GM21825 (cell line): ENCODE measurements around the gene LAMB4.
A peak's percentile ranks its signal among the peaks of the same experiment; 100 is the strongest.

Experiments used
- ATAC-seq: cut with Tn5 transposase; IDR thresholded peaks from one replicate; pipeline ENCODE4 v1.9.1; 2021; ENCODE audit warnings: mild to moderate bottlenecking, moderate library complexity; ENCODE audit not compliant: unreplicated experiment

Gene LAMB4

DNA sequence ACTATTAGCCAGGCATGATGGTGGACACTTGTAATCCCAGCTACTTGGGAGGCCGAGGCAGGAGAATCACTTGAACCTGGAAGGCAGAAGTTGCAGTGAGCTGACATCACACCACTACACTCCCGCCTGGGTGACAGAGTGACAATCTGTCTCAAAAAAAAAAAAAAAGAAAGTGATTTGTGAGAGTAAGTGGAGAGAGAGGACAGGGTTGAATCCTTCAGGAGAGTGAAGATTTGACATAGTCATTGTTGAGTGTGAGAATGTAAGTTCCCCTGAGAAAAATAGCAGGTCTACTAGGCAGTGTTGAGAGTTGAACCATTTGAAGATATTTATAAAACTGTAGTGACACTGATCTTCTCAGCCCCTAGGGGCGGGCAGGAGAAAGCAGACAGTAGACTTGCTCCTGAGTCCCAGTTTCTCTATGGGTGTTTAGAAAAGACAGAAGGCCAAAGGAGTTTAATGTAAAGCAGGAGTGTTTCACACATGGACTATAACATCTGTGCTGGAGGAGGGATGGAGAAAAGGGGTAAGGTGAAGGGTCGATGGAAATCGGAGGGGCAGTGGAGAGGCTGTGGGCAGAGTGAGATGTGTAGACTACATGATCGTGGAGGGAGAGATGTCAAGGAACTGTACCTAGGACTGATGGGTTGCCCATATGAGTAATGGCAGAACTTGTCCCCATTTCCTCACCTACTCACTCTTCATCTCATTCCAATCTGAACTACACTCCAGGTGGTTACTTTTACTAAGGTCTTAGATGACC lies 13.7 kb upstream of the LAMB4 start:
- ATAC-seq, result no peak

DNA sequence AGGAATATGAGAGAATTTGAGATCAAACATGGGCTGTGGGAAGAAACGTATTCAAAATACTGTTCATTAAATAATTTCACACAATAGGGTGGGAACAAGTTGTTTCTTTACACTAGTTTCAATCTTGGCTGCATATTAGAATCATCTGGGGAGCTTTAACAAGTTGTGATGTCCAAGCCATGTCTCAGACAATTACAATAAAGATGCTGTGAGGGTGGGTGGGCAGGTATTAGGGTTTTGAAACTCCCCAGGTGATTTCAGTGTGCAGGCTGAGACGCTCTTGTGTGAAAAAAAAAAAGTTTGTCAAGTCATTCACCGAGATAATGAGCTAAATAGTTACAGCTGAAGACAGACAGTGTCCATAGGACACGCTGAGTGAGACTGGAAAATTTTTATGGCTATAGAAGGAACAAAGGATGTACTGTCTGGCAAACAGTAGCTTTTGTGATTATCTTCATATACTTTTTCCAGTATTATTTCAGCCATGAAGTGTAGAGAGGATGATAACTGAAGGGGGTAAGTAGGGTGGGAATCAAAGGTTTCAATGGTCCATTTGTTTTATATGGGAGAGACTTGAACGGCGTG lies 12.6 kb upstream of the LAMB4 start:
- no peak for ATAC-seq

DNA sequence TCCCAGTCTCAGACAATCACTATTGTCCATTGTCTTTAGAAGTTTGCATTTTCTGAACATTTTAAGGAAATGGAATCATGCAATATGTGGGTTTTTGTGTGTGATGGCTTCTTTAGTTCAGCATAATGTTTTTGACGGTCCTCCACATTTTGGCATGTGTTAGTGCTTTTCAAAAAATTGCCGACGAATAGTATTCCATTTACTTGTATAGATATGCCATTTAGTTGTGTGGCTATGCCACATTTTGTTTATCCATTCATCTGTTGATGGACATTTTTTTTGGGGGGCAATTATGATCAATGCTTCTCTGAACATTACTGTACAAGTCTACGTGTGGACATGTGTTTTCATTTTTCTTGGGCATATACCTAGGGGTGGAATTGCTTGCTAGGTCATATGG lies 12.0 kb upstream of the LAMB4 start:
- no peak for ATAC-seq

DNA sequence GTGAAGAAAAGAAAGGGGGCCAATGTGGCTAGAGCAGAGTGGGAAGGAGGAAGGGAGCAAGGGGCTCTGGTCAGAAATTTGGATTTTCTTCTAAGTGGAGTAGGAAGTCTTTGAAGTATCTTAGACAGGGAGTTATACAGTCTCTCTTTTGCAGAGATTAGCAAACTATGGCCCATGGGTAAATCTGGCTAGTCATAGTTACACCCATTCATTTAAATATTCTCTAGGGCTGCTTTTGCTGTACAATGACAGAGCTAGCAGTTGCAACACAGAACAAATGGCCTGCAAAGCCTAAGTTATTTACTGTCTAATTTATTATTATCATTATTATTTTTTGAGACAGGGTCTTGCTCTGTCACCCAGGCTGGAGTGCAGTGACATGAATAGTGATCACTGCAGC lies 10.5 kb upstream of the LAMB4 start:
- ATAC-seq, result no peak

DNA sequence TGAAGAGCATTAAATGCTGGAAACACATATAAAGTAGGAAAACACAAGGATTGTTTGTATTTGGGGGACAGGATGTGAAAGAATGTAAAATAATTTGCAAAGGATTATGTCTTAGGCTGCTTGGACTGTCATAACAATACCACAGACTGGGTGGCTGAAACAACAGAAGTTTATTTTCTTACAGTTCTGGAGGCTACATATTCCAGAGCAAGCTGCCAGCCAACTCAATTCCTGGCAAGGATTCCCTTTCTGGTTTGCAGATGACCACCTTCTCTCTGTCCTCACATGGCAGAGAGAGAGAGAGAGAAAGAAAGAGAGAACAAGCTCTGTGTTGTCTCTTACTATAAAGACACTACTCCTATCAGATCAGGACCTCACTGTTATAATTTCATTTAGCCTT lies 8.8 kb upstream of the LAMB4 start:
- no peak for ATAC-seq

DNA sequence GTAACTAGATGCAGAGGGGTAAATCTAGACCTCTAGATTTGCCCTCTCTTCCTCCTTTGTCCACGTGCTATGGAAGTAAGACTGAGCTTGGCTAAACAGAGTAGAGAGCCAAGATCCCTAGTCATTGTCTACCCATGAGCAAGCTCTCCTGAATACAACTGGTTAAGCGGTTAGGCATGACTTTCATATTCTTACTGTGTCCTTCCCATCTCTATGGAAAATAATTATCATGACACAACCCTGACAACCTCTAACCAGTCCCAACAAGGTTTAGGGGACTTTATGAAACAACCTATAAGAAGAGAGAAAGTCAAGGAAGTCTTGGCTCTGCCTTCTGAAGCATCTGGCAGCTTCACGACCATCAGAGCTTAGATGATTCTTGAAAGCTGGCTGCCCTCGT lies 7.8 kb upstream of the LAMB4 start:
- no peak for ATAC-seq

DNA sequence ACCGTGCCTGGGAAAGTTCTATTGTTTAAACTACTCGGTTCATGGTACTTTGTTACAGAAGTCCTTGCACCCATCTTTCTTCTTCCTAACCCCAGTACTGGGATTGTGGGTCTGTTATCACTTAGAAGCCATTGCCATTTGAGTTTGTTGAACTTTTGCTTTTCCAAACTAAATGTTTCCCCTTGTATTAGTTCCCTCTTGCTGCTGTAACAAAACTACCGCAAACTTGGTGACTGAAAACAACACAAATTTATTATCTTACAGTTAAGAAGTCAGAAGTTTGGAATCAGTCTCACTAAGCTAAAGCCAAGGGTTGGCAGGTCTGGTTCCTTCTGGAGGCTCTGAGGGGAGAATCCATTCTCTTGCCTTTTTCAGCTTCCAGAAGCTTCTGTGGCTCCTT lies 6.9 kb upstream of the LAMB4 start:
- ATAC-seq, result no peak

DNA sequence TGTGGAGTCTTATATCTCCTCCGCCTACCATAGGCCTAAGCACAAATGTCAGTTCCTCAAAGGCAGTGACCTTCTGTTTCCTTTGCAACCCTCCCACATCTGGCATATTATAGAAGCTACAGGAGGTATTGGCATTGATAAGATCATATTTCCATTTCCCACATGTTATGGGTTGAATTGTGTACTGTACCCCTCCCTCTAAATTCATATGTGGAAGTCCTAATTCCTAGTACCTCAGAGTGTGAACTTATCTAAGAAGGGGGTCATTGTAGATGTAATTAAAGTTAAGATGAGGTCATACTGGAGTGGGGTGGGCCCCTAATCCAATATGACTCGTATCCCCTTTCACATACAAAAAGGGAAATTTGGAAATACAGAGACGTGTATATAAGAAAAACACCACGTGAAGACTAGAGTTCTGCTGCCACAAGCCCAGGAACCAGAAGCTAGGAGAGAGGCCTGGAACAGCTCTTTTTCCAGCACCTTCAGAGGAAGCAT lies 6.1 kb upstream of the LAMB4 start:
- peak; percentile 20 for ATAC-seq

DNA sequence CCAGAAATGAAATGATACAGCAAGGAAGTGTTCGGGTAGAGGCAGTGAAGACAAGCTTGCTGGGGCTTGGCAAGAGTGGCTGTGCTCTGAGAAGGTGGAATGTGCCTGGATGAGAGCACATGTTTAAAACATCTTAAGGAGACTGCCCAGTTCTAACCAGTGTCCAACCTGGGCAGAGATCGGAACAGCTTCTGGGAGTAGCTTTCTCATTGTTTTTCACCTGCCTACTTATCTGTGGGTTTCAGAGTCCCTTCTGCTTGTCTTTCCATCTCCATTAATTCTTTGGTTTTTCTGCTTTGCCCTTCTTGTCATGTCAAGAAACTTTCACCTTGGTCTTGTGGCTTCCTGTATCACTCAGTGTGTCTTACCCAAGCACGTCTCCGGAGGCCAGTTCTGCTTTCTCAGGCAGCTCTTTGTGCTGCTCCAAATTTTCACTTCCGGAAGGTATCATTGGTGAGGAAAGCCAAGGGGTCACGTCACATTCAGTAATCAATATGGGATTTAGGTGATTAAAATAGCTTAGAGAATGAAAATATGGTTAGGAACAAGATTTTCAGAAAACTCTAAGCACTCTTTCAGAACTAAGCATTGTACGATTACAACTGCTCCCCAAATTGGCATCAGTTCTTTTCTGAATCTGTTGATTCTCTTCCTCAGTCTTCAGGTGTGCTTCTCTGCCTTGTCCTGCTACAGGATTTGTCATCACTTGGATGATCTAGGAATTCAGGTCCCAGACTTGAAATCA lies 5.5 kb upstream of the LAMB4 start:
- peak; percentile 98 for ATAC-seq

DNA sequence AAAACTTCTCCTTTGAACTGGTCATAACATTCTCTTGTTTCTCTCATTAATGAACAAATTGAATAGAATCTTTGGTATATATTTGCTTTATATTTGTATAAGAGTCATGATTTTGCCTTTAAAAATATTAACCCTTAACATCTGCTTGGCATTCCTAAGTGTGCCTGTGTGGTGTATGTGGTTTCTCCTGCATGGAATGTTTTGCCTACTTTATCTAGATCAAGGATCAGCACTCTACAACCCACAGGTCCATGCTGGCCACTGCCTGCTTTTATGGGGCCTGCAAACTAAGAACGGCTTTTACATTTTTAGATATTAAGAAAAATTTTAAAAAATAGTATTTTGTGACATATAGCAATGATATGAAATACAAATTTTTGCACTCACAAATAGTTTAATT lies 4.3 kb upstream of the LAMB4 start:
- no peak for ATAC-seq

DNA sequence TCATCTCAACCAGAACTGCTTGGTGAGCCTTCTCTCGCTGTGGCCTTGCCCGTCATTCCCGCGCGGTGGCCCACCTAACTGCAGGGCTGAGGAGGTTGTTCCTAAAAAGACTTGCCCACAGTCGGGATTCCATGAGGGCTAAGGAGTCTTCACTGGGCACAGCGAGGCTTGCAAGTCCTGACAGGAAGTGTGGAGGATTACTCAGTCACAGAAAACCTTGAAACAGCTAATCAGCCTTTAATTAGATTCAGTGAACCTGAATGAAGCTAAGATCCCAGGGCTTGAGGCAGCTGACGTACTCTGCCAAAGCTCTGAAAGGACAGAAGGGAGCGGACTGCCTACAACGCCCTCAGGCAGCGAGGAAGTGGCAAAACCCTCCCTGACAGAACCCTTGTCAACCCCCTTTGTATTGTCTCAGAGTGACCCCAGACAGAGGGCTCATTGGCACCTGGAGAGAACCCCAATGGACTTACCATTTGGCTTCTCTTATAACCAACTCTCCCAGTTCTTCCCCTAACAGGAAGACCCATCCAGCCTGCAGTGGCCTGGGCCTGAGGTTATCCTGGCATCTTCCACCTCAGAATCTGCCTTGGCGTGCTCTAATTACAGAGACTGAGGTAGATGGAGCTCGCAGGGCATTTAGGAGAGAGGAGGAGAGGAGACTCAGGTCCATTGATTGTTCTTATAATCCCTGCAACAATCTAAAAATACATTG lies 2.5 kb upstream of the LAMB4 start:
- no peak for ATAC-seq

DNA sequence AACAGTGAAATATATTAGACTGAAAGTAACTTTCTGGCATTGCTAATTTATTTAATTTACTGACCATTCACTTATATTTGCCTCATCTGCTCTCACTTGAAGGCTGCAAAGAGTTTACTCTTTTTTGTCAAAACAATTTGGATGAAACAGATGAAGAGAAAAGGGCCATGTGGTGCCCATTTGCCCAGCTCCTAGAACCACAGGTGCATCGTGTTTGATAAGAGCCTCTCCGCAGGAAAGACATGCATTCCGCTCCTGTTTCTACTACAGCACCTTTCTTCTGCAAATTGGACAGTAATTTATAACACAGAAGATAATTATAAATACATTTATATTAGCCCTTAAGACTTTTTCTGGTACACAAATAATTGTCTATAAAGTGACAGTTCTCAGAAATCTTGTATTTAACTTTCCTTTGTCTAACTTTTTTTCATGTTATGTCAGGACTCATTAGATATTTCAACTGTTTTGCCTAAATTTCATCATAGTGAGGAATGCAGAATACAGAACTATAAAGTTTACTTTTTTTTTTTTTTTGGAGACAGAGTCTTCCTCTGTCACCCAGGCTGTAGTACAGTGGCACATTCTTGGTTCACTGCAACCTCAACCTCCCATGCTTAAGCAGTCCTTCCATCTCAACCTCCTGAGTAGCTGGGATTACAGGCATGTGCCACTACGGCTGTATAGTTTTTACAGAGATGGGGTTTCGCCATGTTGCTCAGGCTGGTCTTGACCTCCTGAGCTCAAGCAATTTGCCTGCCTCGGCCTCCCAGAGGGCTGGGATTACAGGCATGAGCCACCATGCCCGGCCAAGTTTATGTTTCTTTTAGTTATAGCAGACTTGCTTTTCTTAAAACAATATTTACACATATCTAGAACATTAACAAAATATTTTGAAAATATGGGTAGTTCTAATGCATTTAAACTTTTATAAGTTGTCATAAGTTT lies 869 bp downstream of the LAMB4 start:
- no peak for ATAC-seq

DNA sequence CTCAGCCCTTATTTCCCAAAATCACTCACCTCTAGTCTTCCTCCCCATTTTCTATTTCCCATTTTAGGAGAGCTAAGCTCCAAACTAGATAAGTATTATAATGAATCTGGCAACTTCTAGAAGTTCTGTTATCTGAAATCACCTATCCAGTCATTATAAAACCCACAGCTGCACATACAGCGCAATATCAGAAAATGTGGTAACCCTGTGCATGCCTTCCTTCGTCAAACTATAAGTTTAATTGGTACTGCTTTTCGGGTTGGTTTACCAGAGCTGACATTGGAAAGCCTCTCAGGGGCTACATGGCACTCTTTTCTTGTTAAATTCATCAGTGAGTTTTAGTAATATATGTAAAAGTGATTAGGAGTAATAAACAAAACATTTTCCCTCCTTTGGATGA lies 1.6 kb downstream of the LAMB4 start:
- ATAC-seq, result no peak

DNA sequence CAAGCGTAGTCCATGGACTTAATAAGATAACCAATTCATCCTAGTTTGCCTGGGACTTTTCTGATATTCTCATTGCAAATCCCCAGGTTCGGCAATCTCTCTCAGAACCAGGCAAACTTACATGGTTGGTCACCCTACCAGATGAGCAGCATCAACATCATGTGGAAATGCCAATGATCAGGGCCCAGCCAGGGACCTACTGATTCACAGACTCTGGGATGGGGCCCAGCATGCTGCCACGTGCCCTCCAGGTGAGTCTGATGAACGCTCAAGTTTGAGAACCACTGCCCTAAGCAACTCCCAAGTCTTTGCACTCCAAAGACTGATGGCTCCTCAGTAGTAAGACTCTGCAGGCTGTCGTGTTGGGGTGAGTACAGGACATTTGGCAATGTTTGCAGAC lies 2.7 kb downstream of the LAMB4 start:
- ATAC-seq, result no peak

DNA sequence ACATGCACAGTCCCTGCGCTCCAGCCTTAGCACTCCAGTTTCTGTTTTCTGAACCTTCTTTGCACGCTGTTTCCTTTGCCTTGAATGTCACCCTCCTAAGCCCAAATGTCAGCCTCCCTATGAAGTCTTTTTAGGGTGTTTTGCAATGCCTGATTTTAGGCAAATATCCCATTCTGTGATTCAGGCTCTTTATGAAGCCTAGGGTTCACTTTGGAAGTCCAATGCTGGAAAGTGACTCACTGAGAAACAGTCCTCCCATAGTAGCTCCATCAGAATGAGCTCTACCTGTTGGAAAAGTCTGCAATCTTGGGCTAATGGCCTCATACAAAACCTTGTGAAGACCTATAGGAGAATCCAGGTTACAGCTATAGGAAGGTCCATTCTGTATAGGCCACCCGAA lies 5.3 kb downstream of the LAMB4 start:
- ATAC-seq, result no peak

DNA sequence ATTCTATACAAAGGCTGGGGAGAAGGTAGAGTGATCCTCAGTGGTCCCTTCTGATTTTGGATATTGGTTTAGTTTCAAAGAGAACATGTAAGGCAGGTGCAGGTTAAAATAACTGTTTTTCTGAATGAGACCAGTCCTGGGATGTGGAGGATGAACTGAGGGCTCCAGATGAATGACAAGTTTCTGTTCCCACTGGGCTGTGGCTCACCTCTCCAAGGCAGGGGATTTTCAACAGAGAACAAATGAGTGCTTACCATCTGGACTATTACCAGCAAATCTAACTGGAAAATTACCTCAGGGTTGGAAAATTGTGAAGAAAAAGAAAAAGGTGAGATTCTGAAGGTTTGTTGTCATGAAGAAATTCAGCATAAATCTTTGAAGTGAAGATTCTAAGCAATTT lies 8.0 kb downstream of the LAMB4 start:
- ATAC-seq, result no peak

DNA sequence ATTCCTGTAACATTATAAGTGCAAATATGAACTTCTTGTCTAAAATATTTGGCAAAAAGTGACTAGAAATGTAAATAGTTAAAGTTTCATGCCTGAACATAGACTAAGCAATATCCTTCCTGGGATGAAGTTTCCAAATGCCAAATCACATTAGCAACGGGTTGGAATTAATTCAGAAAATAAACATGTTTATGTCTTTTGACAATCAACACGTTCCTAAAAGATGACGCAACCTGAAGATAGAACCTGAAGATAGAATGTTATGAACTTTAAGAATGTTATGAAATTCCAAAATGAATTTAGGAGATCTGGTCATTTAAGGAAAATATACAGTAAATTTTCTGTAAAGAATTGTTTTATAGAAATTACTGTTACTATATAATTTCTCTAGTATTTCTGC lies 9.2 kb downstream of the LAMB4 start:
- ATAC-seq, result no peak

DNA sequence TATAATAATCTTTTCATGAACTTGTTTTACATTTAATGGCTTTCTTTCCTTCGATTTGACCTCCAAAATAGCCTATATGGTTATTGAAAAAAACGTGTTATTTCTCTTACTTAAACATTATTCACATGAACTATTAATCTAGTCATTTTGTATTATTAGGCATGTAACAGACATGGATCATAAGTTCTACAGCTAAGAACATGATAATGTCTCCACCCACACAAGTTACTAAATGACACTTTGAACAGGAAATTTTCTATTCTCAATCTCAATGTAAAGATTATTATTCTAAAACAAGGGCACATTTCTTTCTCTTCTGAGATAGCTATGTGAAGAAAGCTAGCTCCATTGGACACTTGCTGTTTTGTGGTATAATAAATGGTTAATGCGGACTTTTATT lies 10.0 kb downstream of the LAMB4 start:
- no peak for ATAC-seq

DNA sequence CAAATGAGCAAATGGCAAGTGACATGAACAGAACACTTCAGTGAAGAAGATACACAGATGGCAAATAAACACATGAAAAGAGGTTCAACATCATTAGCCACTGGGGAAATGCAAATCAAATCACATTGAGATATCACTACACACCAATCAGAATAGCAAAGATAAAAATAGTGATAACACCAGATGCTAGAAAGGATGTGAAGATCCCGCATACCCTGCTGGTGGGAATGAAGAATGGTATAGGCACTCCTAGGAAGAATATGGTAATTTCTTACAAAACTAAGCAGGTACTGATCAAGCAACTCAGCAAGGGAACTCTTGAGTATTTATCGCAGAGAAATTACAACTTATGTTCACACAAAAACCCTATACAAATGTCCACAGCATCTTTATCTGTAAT lies 11.2 kb downstream of the LAMB4 start:
- no peak for ATAC-seq

DNA sequence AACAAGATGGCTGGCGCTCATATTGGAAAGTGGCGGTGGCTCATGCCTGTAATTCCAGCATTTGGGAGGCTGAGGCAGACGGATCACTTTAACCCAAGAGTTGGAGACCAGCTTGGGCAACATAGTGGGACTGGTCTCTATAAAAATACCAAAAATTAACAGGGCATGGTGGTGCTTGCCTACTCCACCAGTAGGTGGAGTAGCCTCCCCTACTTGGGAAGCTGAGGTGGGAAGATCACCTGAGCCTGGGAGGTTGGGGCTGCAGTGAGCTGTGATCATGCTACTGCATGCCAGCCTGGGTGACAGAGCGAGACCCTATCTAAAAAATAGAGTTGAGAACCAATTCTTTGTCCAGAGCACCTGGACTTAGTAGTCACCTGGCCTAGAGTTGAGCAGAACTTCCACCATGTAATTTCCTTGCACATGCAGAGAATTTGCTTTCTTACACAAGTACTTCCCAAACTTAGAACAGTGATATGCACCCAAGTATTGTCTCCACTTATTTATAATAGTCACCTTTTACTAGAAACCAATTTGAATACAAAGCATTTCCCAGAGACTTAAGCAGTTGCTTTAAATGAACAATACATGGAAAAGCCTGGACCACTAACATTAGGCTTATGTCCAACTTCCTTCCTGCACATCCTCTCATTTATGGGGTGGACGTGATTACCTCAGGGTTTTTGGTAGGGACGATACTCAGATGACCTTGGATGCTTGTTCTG lies 15.9 kb downstream of the LAMB4 start:
- peak; percentile 78 for ATAC-seq
